COR-L47 (cell line): Measurements from ENCODE around the gene ACE.

Experiments used
- DNase-seq: peaks from one replicate; lab custom pipeline; 2025; lab: John Stamatoyannopoulos, UW

ACE gene

DNA sequence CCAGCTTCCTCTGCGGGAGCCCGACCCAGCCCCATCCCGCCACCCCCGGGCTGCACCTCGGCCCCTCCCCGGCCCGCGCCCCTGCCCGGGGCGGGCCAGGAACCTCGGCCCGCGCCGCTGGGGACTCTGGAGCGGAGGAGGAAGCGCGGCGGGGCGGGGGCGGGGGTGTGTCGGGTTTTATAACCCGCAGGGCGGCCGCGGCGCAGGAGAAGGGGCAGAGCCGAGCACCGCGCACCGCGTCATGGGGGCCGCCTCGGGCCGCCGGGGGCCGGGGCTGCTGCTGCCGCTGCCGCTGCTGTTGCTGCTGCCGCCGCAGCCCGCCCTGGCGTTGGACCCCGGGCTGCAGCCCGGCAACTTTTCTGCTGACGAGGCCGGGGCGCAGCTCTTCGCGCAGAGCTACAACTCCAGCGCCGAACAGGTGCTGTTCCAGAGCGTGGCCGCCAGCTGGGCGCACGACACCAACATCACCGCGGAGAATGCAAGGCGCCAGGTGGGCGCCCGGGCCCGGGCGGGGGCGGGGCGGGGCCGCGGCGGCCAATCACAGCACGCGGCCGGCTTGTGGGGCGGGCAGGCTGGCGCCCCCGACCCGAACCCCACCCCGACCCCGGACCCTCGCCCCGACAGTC, at the start of gene ACE:
Gene ACE (plus strand): TSS at position 208 of the 626 bp plus-strand sequence. CDS start 34 bp downstream, at position 242.
- DNase-seq: peak; percentile 78

DNA sequence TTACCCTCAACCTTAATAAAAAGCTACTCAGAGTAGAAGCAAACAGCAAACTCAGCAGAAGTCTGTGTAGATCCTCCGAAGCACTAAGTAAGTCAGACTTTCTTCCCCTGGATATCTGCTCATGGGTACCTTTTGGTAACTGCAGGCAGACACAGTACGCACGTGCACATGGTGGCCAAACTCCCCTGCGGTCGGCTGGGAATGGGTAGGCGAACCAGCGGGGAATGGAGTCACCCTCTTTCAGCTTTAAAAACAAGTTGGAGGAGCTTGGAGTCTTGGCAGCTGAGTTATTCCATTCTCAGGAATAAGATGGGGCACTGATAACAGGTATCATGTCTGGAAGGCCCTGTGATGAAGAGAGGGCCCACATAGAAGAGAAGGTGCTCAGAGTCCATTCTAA, 47.1 kb upstream of the ACE start:
- DNase-seq: no peak

DNA sequence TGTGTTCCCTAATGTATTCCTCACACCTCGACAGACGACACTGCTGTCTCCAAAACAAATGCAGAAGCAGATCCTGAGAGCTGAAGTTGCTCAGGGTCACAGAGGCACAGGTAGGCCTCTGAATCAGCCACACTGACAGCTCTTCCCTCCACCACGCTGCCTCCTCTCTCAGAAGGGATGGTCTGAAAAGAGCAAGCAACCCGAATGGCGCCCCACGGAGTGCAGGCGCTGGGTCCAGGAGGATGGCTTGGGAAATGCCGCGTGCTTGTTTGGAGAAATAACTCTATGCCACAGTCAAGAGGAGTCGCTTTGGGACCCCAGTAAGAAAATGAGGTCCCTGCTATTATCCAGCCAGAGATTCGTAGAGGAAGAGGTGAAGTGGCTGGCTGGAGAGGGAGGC, 46.6 kb upstream of the ACE start:
- DNase-seq: no peak

DNA sequence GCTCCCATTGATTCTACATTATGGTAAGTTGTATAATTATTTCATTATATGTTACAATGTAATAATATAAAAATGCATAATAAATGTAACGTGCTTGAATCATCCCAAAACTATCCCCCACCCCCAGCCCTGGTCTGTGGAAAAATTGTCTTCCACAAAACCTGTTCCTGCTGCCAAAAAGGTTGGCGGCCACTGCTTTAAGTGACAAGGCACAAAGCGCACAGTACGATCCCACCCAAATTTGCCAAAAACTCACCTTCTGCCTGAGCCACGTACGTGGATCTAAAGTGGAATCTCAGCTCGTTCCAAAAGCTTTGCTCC, 45.3 kb upstream of the ACE start:
- no peak for DNase-seq

DNA sequence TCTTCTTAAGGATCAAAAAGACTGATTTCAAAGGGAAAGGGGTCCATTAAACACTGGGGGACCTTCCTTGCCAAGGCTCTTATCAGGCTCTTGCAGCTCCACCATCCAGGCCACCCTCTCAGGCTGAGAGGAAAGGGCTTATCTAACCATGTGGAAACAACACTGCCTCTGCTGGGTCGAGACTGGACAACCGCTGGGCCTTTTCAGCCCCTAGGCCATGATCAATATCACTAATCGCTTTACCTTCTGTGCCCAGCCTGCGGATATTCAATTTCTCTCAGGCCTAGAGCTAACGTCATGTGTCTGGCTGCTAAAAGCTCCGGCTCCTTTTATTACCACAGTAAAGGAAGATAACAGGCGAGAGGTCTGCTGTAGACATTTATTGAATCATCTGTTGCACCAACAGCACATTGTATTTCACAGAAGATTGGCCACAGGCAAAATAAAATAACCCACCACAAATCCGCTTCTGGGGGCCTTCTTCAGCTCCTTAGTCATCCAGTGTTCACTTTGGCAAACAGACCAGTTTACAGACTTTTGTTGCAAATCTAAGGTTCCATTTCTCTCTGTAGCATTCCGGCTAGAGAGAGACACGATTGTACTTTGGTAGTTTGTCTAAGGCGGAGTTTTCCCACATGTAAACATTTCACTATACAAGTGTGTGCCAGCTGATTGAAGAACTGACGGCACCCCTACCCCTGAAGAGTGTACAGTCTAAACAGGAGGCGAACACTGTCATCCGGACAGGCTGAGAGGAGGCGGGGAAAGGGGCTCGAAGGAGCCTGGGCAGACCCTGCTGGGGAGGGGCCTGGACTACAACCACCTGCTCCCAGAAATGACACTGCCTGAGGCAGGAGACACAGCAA, 44.7 kb upstream of the ACE start:
- no peak for DNase-seq

DNA sequence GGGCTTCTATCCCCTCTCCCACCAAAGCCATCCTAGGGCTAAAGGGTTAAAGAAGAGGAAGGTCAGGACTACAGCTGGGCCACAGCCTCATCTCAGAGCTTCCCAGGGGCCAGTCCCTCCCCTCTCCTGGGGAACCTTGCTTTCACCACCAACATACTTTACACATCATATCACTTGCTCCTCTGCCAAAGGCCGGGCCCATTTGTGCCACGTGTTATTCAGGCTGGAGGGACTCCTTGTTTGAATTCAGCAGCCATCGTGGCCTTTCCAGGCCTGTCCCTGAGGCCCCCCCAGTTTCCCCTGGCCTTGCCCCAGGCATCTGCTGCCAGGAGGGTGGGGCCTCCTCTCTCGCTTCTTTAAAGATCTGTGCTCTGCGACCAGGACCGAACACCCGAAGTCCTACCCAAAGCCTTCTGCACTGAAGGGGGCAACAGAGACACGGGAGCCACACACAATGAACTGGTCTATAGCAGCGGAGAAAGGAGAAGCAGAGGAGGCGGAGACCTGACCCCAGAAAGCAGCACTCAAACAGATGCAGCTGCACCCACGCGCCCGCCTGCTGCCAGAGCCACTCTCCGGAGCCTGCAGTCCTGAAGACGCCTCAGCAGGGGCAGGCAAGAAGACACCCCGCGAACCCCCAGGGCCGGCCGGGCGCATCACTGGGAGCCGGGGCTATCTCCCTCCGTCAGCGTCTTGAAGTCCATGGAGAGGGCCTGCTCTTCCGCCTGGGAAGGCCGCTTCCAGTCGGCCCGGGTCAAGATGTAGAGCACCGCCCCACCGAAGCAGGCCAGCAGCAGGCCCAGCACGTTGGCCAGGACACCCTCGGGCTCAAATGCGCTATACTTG, 42.9 kb upstream of the ACE start:
- no peak for DNase-seq

DNA sequence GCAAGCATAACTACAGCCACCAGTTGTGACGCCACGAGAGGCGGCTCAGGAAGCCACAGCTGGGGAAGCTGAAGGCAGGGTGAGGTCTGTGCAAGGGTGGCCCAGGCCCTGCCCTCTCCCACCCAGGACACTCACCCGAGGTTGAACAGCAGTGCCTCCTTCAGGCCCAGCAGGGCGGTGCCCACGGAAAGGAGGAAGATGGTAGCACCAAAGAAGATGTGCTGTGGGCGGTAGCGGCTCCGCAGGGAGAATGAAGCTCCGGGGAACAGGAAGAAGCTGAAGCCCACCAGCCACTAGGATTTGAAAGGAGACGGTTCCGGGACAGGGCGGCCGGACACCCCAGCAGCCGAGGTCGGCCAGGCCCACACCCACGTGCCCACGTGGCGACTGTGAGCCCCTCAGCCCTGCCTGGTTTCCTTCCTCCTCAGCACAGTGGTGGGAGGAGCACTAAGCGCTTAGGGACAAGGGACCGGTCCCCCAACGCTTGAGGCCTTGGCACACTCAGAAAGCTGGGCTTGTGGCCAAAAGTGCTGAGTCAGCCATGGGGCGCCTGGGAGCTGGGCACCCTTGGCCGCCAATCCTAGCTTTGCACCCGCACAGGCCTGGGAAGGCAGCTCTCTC, 41.8 kb upstream of the ACE start:
- DNase-seq: peak; percentile 12

DNA sequence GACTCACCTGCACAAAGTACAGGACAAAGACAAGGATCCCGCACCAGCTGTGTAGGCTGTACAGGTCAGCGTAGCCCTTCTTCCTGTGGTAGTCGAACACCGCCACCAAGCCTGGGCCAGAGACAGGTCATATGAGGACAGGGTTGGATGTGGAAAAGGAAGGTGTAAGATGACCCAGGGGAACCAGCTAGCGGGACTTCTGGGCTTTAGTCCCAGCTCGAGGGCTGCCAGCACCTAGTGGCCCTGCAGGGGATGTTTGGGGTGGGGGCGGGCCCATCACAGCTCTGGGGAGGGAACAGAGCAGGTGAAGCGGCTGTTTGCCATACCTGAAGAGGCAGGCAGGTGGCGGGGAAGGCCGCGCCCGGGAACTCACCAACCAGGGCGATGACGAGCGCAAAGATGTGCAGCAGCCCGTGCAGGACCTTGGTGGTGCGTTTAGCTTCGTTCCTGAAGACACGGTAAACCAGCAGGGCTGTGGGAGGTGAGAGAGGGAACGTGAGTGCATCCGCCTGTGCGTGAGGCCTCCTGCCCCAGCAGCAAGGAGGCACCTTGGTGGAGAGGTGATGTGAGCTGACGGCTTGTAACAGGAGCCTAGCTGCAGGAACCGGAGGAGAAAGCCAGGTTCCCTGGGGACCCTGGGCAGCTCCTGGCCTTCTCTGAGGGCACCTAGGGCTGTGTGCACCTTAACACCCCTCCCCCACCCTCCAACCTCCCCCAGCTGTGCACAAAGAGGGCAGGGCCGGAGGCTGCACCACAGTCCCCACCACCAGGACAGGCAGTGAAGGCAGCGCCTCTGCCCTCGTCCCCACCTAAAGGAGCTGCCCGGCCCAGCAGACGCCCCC, 41.0 kb upstream of the ACE start:
- DNase-seq: peak; percentile 60

DNA sequence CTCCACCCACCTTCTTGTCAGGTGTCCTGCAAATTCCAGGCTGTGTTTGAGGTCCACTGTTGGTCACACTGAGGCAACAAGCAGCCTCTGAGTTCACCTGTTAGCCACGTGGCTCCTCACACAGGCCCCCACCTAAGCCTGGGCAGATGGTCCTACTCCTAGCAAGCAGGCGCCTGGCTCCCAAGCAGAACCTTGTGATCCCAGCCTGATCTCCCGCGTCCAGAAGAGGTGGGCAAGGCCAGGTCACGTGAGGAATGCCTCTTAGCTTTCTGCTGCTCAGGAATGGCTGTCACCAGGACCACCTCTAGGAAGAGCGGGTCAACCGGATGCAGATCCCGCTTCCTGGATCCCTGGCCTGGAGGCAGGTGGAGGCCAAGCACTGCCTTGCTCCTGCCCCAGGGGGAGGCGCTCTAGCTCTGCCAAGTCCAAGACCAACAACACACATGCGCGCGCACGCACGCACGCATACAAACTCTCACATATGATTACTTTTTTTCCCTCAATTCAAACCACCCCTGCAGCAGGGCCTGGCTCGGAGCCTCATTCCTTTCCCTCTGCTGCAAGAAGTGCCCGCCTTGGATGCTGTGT, 40.2 kb upstream of the ACE start:
- DNase-seq: no peak

DNA sequence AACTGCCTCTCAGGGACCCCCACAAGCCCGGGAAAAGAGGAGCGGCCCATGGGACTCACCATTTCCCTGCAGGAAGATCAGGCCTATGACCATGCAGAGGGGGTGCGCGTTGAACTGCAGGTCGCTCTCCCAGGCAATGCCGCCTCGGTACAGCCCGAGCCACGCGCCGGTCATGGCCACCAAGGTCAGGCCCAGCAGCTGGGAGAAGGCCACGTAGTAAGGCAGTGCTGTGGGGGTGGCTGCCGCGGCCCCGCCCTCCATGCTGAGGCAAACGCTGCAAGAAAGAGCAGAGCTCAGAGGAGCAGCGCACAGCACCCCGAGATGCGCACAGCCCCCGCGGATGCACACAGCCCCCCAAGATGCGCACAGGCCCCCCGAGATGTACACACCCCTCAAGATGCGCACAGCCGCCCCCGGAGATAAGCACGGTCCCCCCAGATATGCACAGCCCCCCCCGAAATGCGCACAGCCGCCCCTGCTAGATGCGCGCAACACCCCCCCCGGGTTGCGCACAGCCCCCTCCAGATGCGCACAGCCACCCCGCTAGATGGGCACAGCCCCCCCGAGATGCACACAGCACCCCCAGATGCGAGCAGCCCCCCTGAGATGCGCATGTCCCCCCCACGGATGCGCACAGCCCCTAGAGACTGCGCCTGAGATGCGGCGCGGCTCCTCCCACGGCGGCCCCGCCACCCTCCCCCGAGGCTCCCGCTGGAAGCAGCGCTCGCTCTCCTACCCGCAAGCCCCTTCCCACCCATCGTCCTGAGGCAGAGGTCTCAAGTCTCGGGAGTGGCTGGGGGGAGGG, 39.4 kb upstream of the ACE start:
- DNase-seq: no peak

DNA sequence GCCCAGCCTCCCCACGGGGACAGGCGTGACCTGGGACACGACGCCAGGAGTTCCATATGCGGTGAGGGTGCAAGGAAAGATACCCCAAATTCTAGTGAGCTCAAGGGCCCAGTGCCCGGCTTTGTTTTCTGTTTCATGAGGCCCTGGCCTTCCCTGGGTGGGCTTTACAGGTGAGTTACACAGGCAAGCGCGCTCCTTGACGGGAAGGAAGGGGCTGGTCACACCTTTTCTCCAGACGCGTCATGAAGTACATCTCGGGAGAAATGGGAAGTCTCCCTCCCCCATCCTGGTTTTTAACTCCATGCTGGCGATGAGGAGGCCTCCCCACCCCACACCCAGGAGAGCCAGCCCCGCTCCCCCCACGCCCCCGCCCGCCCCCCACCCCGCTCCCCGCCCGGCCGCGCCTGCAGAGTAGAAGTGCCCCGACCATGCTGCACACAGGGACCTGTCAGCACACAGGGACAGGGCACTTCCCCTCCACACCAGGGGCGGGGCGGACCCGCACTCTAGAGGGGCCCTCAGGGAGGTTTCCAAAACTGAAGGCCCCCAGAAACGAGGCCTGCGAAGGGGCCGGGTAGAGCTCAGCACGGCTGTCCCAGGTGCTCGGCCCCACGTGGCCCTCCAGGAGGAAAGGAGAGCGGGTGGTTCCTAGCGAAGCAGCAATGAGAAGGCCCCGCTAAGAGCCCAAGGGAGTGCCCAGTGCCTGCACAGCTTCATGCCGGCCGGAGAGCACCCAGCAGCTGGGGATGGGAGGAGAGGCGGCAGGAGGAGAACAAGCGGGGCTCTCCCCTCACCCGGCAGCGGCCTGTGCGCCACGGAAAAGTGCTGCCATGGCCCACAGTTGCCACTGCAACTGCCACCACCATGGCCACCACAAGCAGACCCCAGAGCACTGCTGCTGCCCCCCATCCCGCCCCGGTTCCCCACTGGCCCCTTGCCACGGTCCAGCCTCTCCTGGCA, 38.5 kb upstream of the ACE start:
- DNase-seq: no peak

DNA sequence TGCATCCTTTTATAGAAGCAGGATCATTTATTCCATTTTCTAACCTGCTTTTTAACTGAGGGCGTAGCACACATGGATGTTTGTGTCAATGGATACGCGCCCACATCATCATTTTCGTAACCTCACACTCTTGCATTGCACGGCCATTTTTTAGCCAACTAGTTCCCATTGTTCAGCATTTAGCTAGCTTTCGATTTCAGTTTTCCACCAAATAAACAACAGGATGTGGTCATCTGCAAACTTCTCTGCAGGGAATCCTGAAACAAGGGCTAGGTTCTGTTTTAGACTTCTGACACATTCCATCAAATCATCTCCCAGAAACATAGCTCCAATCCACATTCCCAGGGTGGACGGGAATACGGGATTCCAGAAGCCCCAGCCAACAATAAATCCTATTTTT, 37.2 kb upstream of the ACE start:
- DNase-seq: no peak

DNA sequence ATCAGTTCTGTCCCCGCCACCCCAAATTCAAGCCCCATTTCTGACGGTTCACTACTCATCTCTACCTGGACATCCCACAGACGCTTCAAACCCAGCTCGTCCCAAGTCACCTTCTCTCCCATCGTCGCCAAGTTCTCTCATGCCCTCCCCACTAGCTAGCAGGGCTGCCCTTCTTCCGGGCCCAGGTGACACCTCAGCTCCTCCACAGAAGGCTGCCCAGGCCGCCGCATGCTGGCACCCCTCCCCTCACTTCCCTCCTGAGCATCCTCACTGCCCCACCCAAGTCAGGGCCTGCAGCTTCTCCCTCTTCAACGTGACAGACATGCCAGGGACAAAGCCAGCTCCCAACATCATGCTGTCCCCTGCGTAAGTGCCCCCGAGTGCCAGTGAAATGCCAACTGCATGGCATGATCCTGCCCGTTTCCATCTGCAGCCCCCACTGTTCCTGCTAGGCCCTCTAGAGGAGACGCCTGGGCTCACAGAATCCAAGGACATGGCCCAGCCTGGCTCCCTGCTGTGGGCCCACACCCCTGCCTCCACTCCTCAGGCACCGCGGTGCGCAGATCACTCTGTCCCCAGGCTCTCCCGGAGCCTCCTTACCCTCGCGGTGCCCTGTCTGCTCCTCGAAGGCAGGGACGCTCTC, 36.6 kb upstream of the ACE start:
- DNase-seq: no peak

DNA sequence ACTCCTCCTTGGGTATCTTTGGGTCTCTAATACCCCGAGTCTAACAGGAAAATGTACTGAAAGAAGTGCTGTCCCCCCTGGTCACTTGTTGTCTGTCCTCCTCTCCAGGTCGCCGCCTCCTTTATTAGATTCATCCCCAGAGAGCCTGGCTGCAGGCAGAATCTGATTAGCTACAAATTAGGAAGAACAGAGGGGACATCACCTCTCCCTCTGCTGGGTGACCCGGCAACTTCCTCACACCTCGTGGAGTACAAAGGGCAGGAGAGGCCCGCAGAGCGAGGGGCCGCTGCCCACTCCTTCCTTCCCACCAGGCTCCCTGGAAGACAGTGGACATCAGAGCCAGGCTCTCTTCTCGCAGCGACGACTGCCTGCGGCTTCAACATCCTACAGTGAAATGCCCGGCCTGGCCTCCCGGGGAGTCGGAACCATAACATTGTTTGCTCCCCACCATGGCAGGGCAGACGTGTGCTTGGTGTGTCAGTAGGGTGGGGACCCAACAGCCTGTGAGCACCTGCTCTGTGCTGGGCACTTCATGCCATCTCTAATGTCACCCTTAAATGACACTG, 36.0 kb upstream of the ACE start:
- DNase-seq: no peak

DNA sequence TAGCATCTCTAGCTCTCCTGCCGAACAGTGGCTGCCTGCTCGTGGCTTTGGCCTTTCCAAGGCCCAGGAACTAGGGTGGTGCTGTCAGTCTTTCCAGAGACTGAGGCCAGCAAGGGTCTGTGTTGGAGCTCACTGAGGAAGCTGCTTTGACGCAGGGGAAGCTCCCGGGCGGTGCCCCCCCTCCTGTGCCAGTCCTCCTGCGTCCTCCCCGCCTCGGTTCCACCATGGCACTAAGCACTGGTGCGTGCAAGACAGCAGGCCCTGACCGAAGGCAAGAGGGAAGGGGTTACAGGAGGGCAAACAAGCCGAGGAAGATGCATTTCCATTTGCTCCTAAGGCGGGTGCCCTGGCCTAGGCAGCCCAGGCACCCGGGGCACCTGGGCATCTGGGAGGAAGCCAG, 35.2 kb upstream of the ACE start:
- DNase-seq: no peak

DNA sequence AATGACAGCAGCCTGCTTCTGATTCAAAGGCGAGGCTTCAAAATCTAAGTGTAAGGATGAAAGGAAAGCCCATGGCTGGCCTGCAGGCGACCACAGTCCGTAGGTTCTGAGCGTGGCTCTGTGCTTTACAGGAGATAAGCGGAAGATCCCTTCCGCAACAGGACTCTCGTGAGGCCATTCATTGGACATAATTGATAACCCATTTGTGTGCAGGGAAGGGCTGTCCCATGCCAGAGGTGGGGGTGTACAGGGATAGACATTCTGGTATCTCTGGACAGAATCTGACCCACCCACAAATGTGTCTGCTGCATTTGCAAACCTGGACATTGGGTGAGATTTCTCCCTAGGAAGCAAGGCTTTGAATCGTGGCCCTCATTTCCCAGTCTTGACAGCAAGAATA, 34.8 kb upstream of the ACE start:
- DNase-seq: no peak

DNA sequence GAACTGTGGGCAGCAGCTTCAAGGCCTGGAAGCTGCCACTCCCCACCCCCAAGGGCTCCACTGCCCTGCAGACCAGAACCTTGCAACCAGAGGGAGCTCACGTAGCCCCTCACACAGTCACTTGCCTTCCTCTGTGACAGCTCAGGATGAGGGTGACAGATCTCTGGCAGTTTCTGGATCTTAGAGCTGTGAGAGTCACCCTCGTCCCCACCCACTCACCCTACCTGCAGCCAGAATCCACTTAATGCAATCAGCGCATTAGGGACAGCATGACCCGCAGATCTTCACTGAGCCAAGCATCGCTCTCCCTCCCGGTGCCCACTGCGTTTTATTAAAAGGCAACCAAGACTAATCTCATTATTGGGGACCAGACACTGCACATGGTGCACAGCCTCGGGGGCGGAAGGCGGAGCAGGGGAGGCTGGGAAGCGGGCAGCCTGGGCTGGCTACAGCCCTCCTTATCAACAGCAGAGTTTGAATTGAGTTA, 34.3 kb upstream of the ACE start:
- peak; percentile 27 for DNase-seq

DNA sequence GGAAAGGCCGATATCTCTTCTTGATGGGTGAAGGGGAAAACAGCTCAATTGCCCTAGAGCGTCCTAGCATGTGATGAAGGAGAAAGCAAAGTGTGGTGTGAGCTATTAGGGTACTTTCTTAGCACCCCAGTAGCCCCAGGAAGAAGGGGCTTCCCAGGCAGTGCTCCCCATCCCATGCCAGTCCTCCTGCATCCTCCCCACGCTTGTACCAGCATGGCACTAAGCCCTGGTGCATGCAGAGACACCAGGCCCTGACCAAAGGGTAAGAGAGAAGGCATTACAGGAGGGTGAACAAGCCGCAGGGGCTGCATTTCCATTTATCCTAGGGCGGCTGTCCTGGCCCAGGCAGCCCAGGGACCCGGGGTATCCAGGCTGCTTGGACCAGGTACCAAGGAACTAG, 33.8 kb upstream of the ACE start:
- DNase-seq: no peak
